ENCODE measurements around the gene KASH5. TPM values are rescaled to one million over a fixed set of nuclear protein-coding genes. Genes with fewer than 3 reads are reported as not detected.

Gene KASH5
- total and polyA plus RNA-seq, 2 donors (not counting 1 experiment from before 2014, with no cell fraction given) = 0.67 to 0.74 TPM

DNA sequence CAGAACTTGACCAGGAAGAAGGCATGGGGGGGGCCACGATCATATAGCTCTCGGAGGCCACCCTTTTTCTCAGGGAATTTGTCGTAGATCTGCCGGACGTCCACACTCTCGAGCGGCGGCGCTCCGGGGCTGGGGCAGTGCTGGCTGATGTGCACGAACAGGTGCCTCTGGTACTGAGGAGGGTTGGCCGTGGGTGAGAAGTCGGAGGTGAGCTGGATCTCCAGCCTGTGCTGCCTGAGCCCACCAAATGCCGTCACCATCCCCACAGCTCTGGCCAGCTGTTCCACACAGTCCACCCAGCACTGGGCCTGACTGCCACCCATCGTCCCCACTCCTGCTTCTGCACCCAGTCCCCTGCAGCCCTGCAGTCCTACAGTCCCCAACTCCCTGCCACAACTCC is 40.9 kb upstream of the KASH5 start:
- intact Hi-C loops (cut with micrococcal nuclease) = no loop called here
- Mint-ChIP-seq H3K9me3 (ENCODE audit: insufficient read depth) (no peaks in the 10 kb centered on the region), H3K4me1 (peaks cover 43% of the 10 kb centered on the region), H3K27ac (peak overlapping the region; percentile 57), H3K4me3 (no peak overlapping the region), H3K27me3 (no peaks in the 10 kb centered on the region)
- peaks cover 0 to 16% of the 10 kb centered on the region in 2 experiments for H3K36me3 ChIP-seq (replicated peaks in 1 of 2; ENCODE audit: control extremely low read depth in 1 of 2, control insufficient read depth in 1 of 2, extremely low read depth in 1 of 2, insufficient read depth in 2 of 2, low read length in 1 of 2)
- no peak overlapping the region for H3K4me2 ChIP-seq (replicated peaks; ENCODE audit: low read depth, low read length, poor library complexity, severe bottlenecking)
- H3K9ac ChIP-seq (ENCODE audit: low read length) = no peak overlapping the region
- no peak overlapping the region for H3K27ac ChIP-seq (ENCODE audit: low read length in 2 of 2)
- no peaks in the 10 kb centered on the region for H3K79me2 ChIP-seq (ENCODE audit: control insufficient read depth, insufficient read depth, low read length)
- ChIA-PET CTCF (interaction anchor here (0.5 to 2.7 kb wide), 3 partner anchors 21 to 518 kb away, joined by 3 to 8 read pairs (median 3); no protein-coding TSS in a partner anchor), POLR2A (interaction anchor here (0.9 to 1.4 kb wide), 2 partner anchors 8 to 12 kb away, joined by 4 read pairs; no protein-coding TSS in a partner anchor)
- WGBS (ENCODE audit: insufficient coverage) = 98% methylated on average over 15 of the region's 15 CpGs
- H4K20me1 ChIP-seq (ENCODE audit: control insufficient read depth, insufficient read depth, low read length, poor library complexity, severe bottlenecking) = no peaks in the 10 kb centered on the region
- no peak overlapping the region for H2AFZ ChIP-seq (ENCODE audit: insufficient read depth, low read depth, low read length, poor library complexity, severe bottlenecking)
- H3K4me1 ChIP-seq (ENCODE audit: control insufficient read depth in 2 of 2, insufficient read depth in 2 of 2, low read length in 2 of 2) = peaks cover 6 to 43% of the 10 kb centered on the region in 2 donors
- H3K9me3 ChIP-seq (ENCODE audit: control extremely low read depth in 1 of 3, control insufficient read depth in 2 of 3, insufficient read depth in 1 of 3, low read length in 2 of 3) = peaks cover 0 to 5% (median 0%) of the 10 kb centered on the region in 3 donors
- ATAC-seq (ENCODE audit: low read depth) (no peak), DNase-seq (no peak)
- H3K27me3 ChIP-seq (replicated peaks in 1 of 4; ENCODE audit: control extremely low read depth in 1 of 4, control insufficient read depth in 3 of 4, insufficient read depth in 4 of 4, low read length in 3 of 4) = no peaks in the 10 kb centered on the region
- TF ChIP-seq, protein P1, sequence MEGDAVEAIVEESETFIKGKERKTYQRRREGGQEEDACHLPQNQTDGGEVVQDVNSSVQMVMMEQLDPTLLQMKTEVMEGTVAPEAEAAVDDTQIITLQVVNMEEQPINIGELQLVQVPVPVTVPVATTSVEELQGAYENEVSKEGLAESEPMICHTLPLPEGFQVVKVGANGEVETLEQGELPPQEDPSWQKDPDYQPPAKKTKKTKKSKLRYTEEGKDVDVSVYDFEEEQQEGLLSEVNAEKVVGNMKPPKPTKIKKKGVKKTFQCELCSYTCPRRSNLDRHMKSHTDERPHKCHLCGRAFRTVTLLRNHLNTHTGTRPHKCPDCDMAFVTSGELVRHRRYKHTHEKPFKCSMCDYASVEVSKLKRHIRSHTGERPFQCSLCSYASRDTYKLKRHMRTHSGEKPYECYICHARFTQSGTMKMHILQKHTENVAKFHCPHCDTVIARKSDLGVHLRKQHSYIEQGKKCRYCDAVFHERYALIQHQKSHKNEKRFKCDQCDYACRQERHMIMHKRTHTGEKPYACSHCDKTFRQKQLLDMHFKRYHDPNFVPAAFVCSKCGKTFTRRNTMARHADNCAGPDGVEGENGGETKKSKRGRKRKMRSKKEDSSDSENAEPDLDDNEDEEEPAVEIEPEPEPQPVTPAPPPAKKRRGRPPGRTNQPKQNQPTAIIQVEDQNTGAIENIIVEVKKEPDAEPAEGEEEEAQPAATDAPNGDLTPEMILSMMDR (IDR thresholded peaks at IDR 0.05) = no peak
- TF ChIP-seq EZH2 (IDR thresholded peaks at IDR 0.05; ENCODE audit: borderline replicate concordance, insufficient read depth, low read depth, low read length, poor library complexity, severe bottlenecking) = no peak
- no peak overlapping the region for H3K4me3 ChIP-seq (ENCODE audit: control extremely low read depth in 1 of 5, extremely low read depth in 1 of 5, insufficient read depth in 1 of 5, low read depth in 2 of 5, low read length in 4 of 5)

DNA sequence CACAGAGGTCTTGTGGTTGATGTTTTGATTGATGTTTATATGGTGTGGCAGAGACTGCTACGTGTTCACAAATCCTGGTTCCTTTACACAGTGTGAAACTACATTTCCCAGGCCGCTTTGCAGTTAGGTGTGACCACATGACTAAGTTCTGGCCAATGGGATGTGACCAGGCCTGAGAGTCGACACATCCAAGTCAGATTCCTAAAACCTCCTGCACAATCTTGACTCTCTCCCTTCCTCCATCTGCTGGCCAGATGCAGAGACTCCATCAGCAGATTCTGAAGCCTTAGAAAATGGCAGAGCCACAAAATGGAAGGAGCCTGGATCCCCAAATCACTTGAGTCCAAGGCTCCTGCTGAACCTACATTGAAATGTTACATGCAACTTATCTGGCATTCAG is 40.2 kb upstream of the KASH5 start:
- H3K4me3 Mint-ChIP-seq = peak overlapping the region; percentile 18
- Histone ChIP-seq H3K9ac (ENCODE audit: low read length) (no peak overlapping the region), H3K9me3 (ENCODE audit: control extremely low read depth in 1 of 3, control insufficient read depth in 2 of 3, insufficient read depth in 1 of 3, low read length in 2 of 3) (peaks cover 0 to 5% (median 0%) of the 10 kb centered on the region in 3 donors), H2AFZ (ENCODE audit: insufficient read depth, low read depth, low read length, poor library complexity, severe bottlenecking) (no peak overlapping the region), H3K4me1 (ENCODE audit: control insufficient read depth in 2 of 2, insufficient read depth in 2 of 2, low read length in 2 of 2) (peaks cover 6 to 38% of the 10 kb centered on the region in 2 donors), H3K27me3 (replicated peaks in 1 of 4; ENCODE audit: control extremely low read depth in 1 of 4, control insufficient read depth in 3 of 4, insufficient read depth in 4 of 4, low read length in 3 of 4) (no peaks in the 10 kb centered on the region), H3K36me3 (replicated peaks in 1 of 2; ENCODE audit: control extremely low read depth in 1 of 2, control insufficient read depth in 1 of 2, extremely low read depth in 1 of 2, insufficient read depth in 2 of 2, low read length in 1 of 2) (peaks cover 0 to 10% of the 10 kb centered on the region in 2 experiments), H3K79me2 (ENCODE audit: control insufficient read depth, insufficient read depth, low read length) (no peaks in the 10 kb centered on the region), H4K20me1 (ENCODE audit: control insufficient read depth, insufficient read depth, low read length, poor library complexity, severe bottlenecking) (no peaks in the 10 kb centered on the region), H3K27ac (ENCODE audit: low read length in 2 of 2) (no peak overlapping the region), H3K4me3 (ENCODE audit: control extremely low read depth in 1 of 5, extremely low read depth in 1 of 5, insufficient read depth in 1 of 5, low read depth in 2 of 5, low read length in 4 of 5) (no peak overlapping the region), H3K4me2 (replicated peaks; ENCODE audit: low read depth, low read length, poor library complexity, severe bottlenecking) (no peak overlapping the region)
- DNase-seq (peak; percentile 51), ATAC-seq (ENCODE audit: low read depth) (peak; percentile 50)
- no peaks in the 10 kb centered on the region for H3K9me3 Mint-ChIP-seq (ENCODE audit: insufficient read depth)
- POLR2A ChIA-PET = interaction anchor here (0.8 to 1.4 kb wide), 2 partner anchors 10 to 12 kb away, joined by 3 to 4 read pairs; no protein-coding TSS in a partner anchor
- H3K4me1 Mint-ChIP-seq = peaks cover 39% of the 10 kb centered on the region
- TF ChIP-seq, protein P1 (IDR thresholded peaks at IDR 0.05) = no peak
- TF ChIP-seq EZH2 (IDR thresholded peaks at IDR 0.05; ENCODE audit: borderline replicate concordance, insufficient read depth, low read depth, low read length, poor library complexity, severe bottlenecking) = no peak
- CTCF ChIA-PET = interaction anchor here (1.0 to 2.7 kb wide), 3 partner anchors 22 to 83 kb away, joined by 3 to 8 read pairs (median 4); no protein-coding TSS in a partner anchor
- intact Hi-C loops (cut with micrococcal nuclease) = no loop called here
- 82% methylated on average over 3 of the region's 3 CpGs for WGBS (ENCODE audit: insufficient coverage)
- no peaks in the 10 kb centered on the region for H3K27me3 Mint-ChIP-seq
- H3K27ac Mint-ChIP-seq = peak overlapping the region; percentile 57

Measured in B cell (primary cell).